Measurements from ENCODE around the gene KLHL14.
"Not testable (repeated sequence)": the region's sequence is repeated elsewhere in the genome, so short reads cannot be mapped to it uniquely, and the experiment has no call there.

The KLHL14 gene

GRCh38 chr18:32804134-32804888 is 31.5 kb upstream of the KLHL14 start:
- in situ Hi-C loops (cut with MboI; ENCODE audit: low pct_unique_long_range_greater_than_20kb, low sequenced_read_pairs, unreplicated experiment): no loop called here

GRCh38 chr18:32803568-32803967 is 30.7 kb upstream of the KLHL14 start:
- TF ChIP-seq CTCF (IDR thresholded peaks at IDR 0.05; ENCODE audit: extremely low read depth, insufficient read depth, missing control alignments): no peak
- no peak for DNase-seq (ENCODE audit: low spot score)
- in situ Hi-C loops (cut with MboI; ENCODE audit: low pct_unique_long_range_greater_than_20kb, low sequenced_read_pairs, unreplicated experiment): no loop called here

More at GRCh38 chr18:32804134-32804888, 31.5 kb upstream of the KLHL14 start:
- DNase-seq (ENCODE audit: low spot score): no peak
- TF ChIP-seq CTCF (IDR thresholded peaks at IDR 0.05; ENCODE audit: extremely low read depth, insufficient read depth, missing control alignments): no peak

- in situ Hi-C loops (cut with MboI; ENCODE audit: low pct_unique_long_range_greater_than_20kb, low sequenced_read_pairs, unreplicated experiment): no loop called here
- no peak for DNase-seq (ENCODE audit: low spot score)
Measured at GRCh38 chr18:32802591-32803451, 30.0 kb upstream of the KLHL14 start.

GRCh38 chr18:32801228-32801627 is 28.4 kb upstream of the KLHL14 start:
- DNase-seq (ENCODE audit: low spot score): no peak
- TF ChIP-seq CTCF (IDR thresholded peaks at IDR 0.05; ENCODE audit: extremely low read depth, insufficient read depth, missing control alignments): no peak
- in situ Hi-C loops (cut with MboI; ENCODE audit: low pct_unique_long_range_greater_than_20kb, low sequenced_read_pairs, unreplicated experiment): no loop called here

More at GRCh38 chr18:32802591-32803451, 30.0 kb upstream of the KLHL14 start:
- no peak for TF ChIP-seq CTCF (IDR thresholded peaks at IDR 0.05; ENCODE audit: extremely low read depth, insufficient read depth, missing control alignments)

GRCh38 chr18:32798209-32798960 is 25.6 kb upstream of the KLHL14 start:
- TF ChIP-seq CTCF (IDR thresholded peaks at IDR 0.05; ENCODE audit: extremely low read depth, insufficient read depth, missing control alignments): no peak
- in situ Hi-C loops (cut with MboI; ENCODE audit: low pct_unique_long_range_greater_than_20kb, low sequenced_read_pairs, unreplicated experiment): no loop called here
- DNase-seq (ENCODE audit: low spot score): no peak

- in situ Hi-C loops (cut with MboI; ENCODE audit: low pct_unique_long_range_greater_than_20kb, low sequenced_read_pairs, unreplicated experiment); DNase-seq (ENCODE audit: low spot score): not testable (repeated sequence)
Measured at GRCh38 chr18:32794667-32795066, 21.8 kb upstream of the KLHL14 start.
